ENCODE data around the gene CLMP. TPM values are rescaled to one million over a fixed set of nuclear protein-coding genes. Genes with fewer than 3 reads are reported as not detected.

CLMP gene
- total and polyA plus RNA-seq, 4 donors: 0.12 to 1.3 (median 0.35) TPM

- Histone ChIP-seq H3K9ac (ENCODE audit: low read depth in 1 of 2, low read length in 2 of 2) (peak overlapping the region; percentile 32 to 58), H3K9me3 (ENCODE audit: control insufficient read depth in 4 of 4, low read length in 3 of 4) (no peaks in the 10 kb centered on the region), H3K4me1 (ENCODE audit: control insufficient read depth in 4 of 4, insufficient read depth in 4 of 4, low read length in 3 of 4) (peaks cover 0 to 3% (median under 1%) of the 10 kb centered on the region in 4 donors), H3K27me3 (ENCODE audit: control insufficient read depth in 4 of 4, insufficient read depth in 4 of 4, low read length in 3 of 4) (no peaks in the 10 kb centered on the region), H3K36me3 (ENCODE audit: control insufficient read depth in 4 of 4, insufficient read depth in 3 of 4, low read depth in 1 of 4, low read length in 3 of 4) (no peaks in the 10 kb centered on the region), H3K27ac (ENCODE audit: low read depth in 1 of 2, low read length in 2 of 2) (peak overlapping the region; percentile 59 to 63), H3K4me3 (ENCODE audit: low read depth in 1 of 3, low read length in 3 of 3) (peak overlapping the region in 1 of 3 donors; percentile 23)
- TF ChIP-seq JUND (IDR thresholded peaks at IDR 0.05) (no peak), ZBTB33 (IDR thresholded peaks at IDR 0.05) (no peak), NR2F2 (IDR thresholded peaks at IDR 0.05) (no peak), GABPA (IDR thresholded peaks at IDR 0.05 in 1 of 2, conservative IDR thresholded peaks at IDR 0.05 in 1 of 2) (no peak), EGR1 (IDR thresholded peaks at IDR 0.05; ENCODE audit: low read depth in 2 of 2) (no peak), RXRA (IDR thresholded peaks at IDR 0.05) (no peak), FOXA1 (IDR thresholded peaks at IDR 0.05) (no peak)
- 68% methylated on average over 5 of the region's 5 CpGs for WGBS
- DNase-seq (ENCODE audit: low spot score): no peak
These were observed 124.9 kb downstream of the CLMP start for GRCh38 chr11:123069908-123070821.

- Histone ChIP-seq H3K4me3 (ENCODE audit: low read depth in 1 of 3, low read length in 3 of 3) (no peak overlapping the region), H3K36me3 (ENCODE audit: control insufficient read depth in 4 of 4, insufficient read depth in 3 of 4, low read depth in 1 of 4, low read length in 3 of 4) (peaks cover 0 to 4% (median 2%) of the 10 kb centered on the region in 4 donors), H3K9me3 (ENCODE audit: control insufficient read depth in 4 of 4, low read length in 3 of 4) (no peaks in the 10 kb centered on the region), H3K9ac (ENCODE audit: low read depth in 1 of 2, low read length in 2 of 2) (no peak overlapping the region), H3K4me1 (ENCODE audit: control insufficient read depth in 4 of 4, insufficient read depth in 4 of 4, low read length in 3 of 4) (peaks cover 0 to 8% (median 6%) of the 10 kb centered on the region in 4 donors), H3K27me3 (ENCODE audit: control insufficient read depth in 4 of 4, insufficient read depth in 4 of 4, low read length in 3 of 4) (no peaks in the 10 kb centered on the region), H3K27ac (ENCODE audit: low read depth in 1 of 2, low read length in 2 of 2) (no peak overlapping the region)
- no peak for TF ChIP-seq HNF4G (IDR thresholded peaks at IDR 0.05)
- no peak for TF ChIP-seq ATF3 (IDR thresholded peaks at IDR 0.05)
- TF ChIP-seq CTCF (IDR thresholded peaks at IDR 0.05; ENCODE audit: low read depth, low read length, missing input control): no peak
- TF ChIP-seq REST (IDR thresholded peaks at IDR 0.05): no peak
- no peak for TF ChIP-seq GABPA (IDR thresholded peaks at IDR 0.05 in 1 of 2, conservative IDR thresholded peaks at IDR 0.05 in 1 of 2)
- TF ChIP-seq FOXA2 (IDR thresholded peaks at IDR 0.05): no peak
- TF ChIP-seq RXRA (IDR thresholded peaks at IDR 0.05): no peak
- TF ChIP-seq RAD21 (IDR thresholded peaks at IDR 0.05): no peak
- no peak for TF ChIP-seq ZBTB33 (IDR thresholded peaks at IDR 0.05)
- TF ChIP-seq FOXA1 (IDR thresholded peaks at IDR 0.05): no peak
- no peak for TF ChIP-seq EGR1 (IDR thresholded peaks at IDR 0.05; ENCODE audit: low read depth in 2 of 2)
- no peak for TF ChIP-seq HNF4A (conservative IDR thresholded peaks at IDR 0.05)
- no peak for TF ChIP-seq TAF1 (conservative IDR thresholded peaks at IDR 0.05)
- TF ChIP-seq JUND (IDR thresholded peaks at IDR 0.05): no peak
- TF ChIP-seq SP1 (IDR thresholded peaks at IDR 0.05): no peak
- TF ChIP-seq MAX (IDR thresholded peaks at IDR 0.05): no peak
- no peak for TF ChIP-seq YY1 (IDR thresholded peaks at IDR 0.05)
- no peak for TF ChIP-seq NR2F2 (IDR thresholded peaks at IDR 0.05)
- 95% methylated on average over 2 of the region's 2 CpGs for WGBS
- DNase-seq (ENCODE audit: low spot score): no peak
These were observed 129.4 kb downstream of the CLMP start for GRCh38 chr11:123065621-123066020.
